Erythroblast (primary cell): ENCODE data around the gene EBLN1.

ENCODE experiments used
- GATA1 ChIP-seq: IDR thresholded peaks from 2 replicates; pipeline ENCODE4 v1.6.1; 2011; ENCODE audit warnings: low read depth, mild to moderate bottlenecking, control low read depth, low read length, moderate library complexity
- POLR2A ChIP-seq: IDR thresholded peaks from 2 replicates; pipeline ENCODE4 v1.6.1; 2011; ENCODE audit warnings: mild to moderate bottlenecking, low read length

GRCh38 chr10:22229802-22230157 is 12.0 kb upstream of the EBLN1 start:
- TF ChIP-seq POLR2A = no peak
- no peak for TF ChIP-seq GATA1
